PC-3 (cell line): ENCODE results near the gene FUT8. TPM values are rescaled to one million over a fixed set of nuclear protein-coding genes. Genes with fewer than 3 reads are reported as not detected.

Experiments used
- ATAC-seq: fragments of 200-7000 bp; cut with Tn5 transposase; 2 replicates; pipeline ENCODE4 v1.9.1; 2020; ENCODE audit warnings: mild to moderate bottlenecking, moderate library complexity
- BruUV-seq: library from RNA; stranded (reverse); fragments of 400-500 nt; replicated peaks from 2 replicates; lab custom pipeline; 2021; lab: Mats Ljungman, UMichigan
- CTCF ChIA-PET: fragments of 300-600 bp; sonication (Branson Sonifier 250); formaldehyde crosslinking; loops from one replicate; lab custom pipeline; 2022; ENCODE audit warnings: antibody characterized with exemption; lab: Charles Lee
- POLR2A ChIA-PET: fragments of 300-600 bp; sonication (Branson Sonifier 250); formaldehyde crosslinking; loops from one replicate; lab custom pipeline; 2022; ENCODE audit warnings: antibody characterized with exemption; ENCODE audit not compliant: unreplicated experiment; lab: Charles Lee
- DNase-seq: peaks from one replicate; pipeline ENCODE4 v3.0.0-alpha.2; 2015
- H2AFZ ChIP-seq: fragments of 300-600 bp; sonication (generic); 2 replicates; pipeline ENCODE4 v1.6.0; 2016; ENCODE audit warnings: antibody characterized with exemption, low read length
- H3F3A ChIP-seq: fragments of 300-600 bp; sonication (generic); one replicate; pipeline ENCODE4 v1.6.0; 2017; ENCODE audit warnings: antibody characterized with exemption, low read length, control low read depth, mild to moderate bottlenecking; ENCODE audit not compliant: unreplicated experiment
- H3K27ac ChIP-seq: fragments of 300-600 bp; sonication (generic); 2 replicates; pipeline ENCODE4 v1.5.1; 2016; ENCODE audit warnings: mild to moderate bottlenecking, low read length
- H3K27me3 ChIP-seq: fragments of 300-600 bp; sonication (generic); 2 replicates; pipeline ENCODE4 v1.6.1; 2016; ENCODE audit warnings: low read length, mixed read lengths
- H3K36me3 ChIP-seq: fragments of 300-600 bp; sonication (generic); 2 replicates; pipeline ENCODE4 v1.6.1; 2016; ENCODE audit warnings: low read depth, mixed run types, low read length, mixed read lengths
- H3K4me1 ChIP-seq: fragments of 300-600 bp; sonication (generic); 2 replicates; pipeline ENCODE4 v1.5.1; 2016; ENCODE audit warnings: low read length; ENCODE audit not compliant: insufficient read depth
- H3K4me2 ChIP-seq: fragments of 300-600 bp; sonication (generic); 2 replicates; pipeline ENCODE4 v1.6.0; 2016; ENCODE audit warnings: low read length
- H3K4me3 ChIP-seq: fragments of 300-600 bp; sonication (generic); 2 replicates; pipeline ENCODE4 v1.5.1; 2016; ENCODE audit warnings: mild to moderate bottlenecking, low read length, mixed read lengths
- H3K79me2 ChIP-seq: fragments of 300-600 bp; sonication (generic); 2 replicates; pipeline ENCODE4 v1.6.1; 2017; ENCODE audit warnings: low read length, mixed read lengths
- H3K9ac ChIP-seq: fragments of 300-600 bp; sonication (generic); 2 replicates; pipeline ENCODE4 v1.6.0; 2016; ENCODE audit warnings: mild to moderate bottlenecking, low read length
- H3K9me2 ChIP-seq: fragments of 300-600 bp; sonication (generic); replicated peaks from 2 replicates; pipeline ENCODE4 v1.6.1; 2016; ENCODE audit warnings: mixed run types, low read length, mixed read lengths
- H3K9me3 ChIP-seq: fragments of 300-600 bp; sonication (generic); 2 replicates; pipeline ENCODE4 v1.6.1; 2016; ENCODE audit warnings: low read length, mixed read lengths
- H4K20me1 ChIP-seq: fragments of 300-600 bp; sonication (generic); 2 replicates; pipeline ENCODE4 v1.6.1; 2016; ENCODE audit warnings: low read length, mixed read lengths
- CTCF ChIP-seq: fragments of 300-600 bp; sonication (generic); conservative IDR thresholded peaks from 2 replicates; pipeline ENCODE4 v1.5.1; 2017; ENCODE audit warnings: antibody characterized with exemption, low read depth, mild to moderate bottlenecking, low read length
- EZH2 ChIP-seq: fragments of 300-600 bp; sonication (generic); IDR thresholded peaks from one replicate; pipeline ENCODE4 v1.6.1; 2017; ENCODE audit warnings: antibody characterized with exemption, mild to moderate bottlenecking, low read length; ENCODE audit not compliant: unreplicated experiment
- EZH2phosphoT487 ChIP-seq: fragments of 300-600 bp; sonication (generic); IDR thresholded peaks from 2 replicates; pipeline ENCODE4 v1.6.1; 2018; ENCODE audit warnings: mild to moderate bottlenecking, antibody characterized with exemption, low read length, borderline replicate concordance
- intact Hi-C: fragments of 100-400 bp; cut with micrococcal nuclease; formaldehyde crosslinking; loops from 2 replicates; pipeline ENCODE4 v1.9.0; 2023
- total RNA-seq: library from RNA; depleted of rRNA; stranded (reverse); fragments of >200 nt; gene quantifications from 2 replicates; pipeline ENCODE4 v1.2.3, GENCODE V29; 2014

Gene FUT8
- total RNA-seq, 1 experiment from 2014 or later, result 132 TPM

GRCh38 chr14:65387171-65387570 lies 25.4 kb upstream of the FUT8 start:
- ChIA-PET CTCF (no interaction called here), POLR2A (no interaction called here)
- intact Hi-C loops, result no loop called here

GRCh38 chr14:65387628-65388027 lies 24.9 kb upstream of the FUT8 start:
- H3K79me2 ChIP-seq, result no peaks in the 10 kb centered on the region
- H2AFZ ChIP-seq, result no peak overlapping the region
- no peaks in the 10 kb centered on the region for H3K36me3 ChIP-seq
- BruUV-seq, result no TSS peak
- no peak overlapping the region for H3K4me2 ChIP-seq
- no peaks in the 10 kb centered on the region for H4K20me1 ChIP-seq
- no peaks in the 10 kb centered on the region for H3K4me1 ChIP-seq
- no peaks in the 10 kb centered on the region for H3K27me3 ChIP-seq
- CTCF ChIA-PET, result no interaction called here
- DNase-seq, result no peak
- TF ChIP-seq CTCF (no peak), EZH2 (no peak), EZH2phosphoT487 (no peak)
- POLR2A ChIA-PET, result no interaction called here
- intact Hi-C loops, result no loop called here
- no peaks in the 10 kb centered on the region for H3F3A ChIP-seq
- H3K9ac ChIP-seq, result no peak overlapping the region
- H3K27ac ChIP-seq, result no peak overlapping the region
- no peak for ATAC-seq
- no peaks in the 10 kb centered on the region for H3K9me3 ChIP-seq
- H3K4me3 ChIP-seq, result no peak overlapping the region
- H3K9me2 ChIP-seq, result 0 out of 2 replicates have a peak, but pooled peaks cover 4% of the 10 kb centered on the region

More at GRCh38 chr14:65387171-65387570, 25.4 kb upstream of the FUT8 start:
- no peak overlapping the region for H3K4me2 ChIP-seq
- BruUV-seq, result no TSS peak
- no peaks in the 10 kb centered on the region for H3K27me3 ChIP-seq
- no peaks in the 10 kb centered on the region for H3K9me3 ChIP-seq
- no peak overlapping the region for H3K27ac ChIP-seq
- no peak overlapping the region for H3K9ac ChIP-seq
- H3K36me3 ChIP-seq, result no peaks in the 10 kb centered on the region
- DNase-seq (no peak), ATAC-seq (no peak)
- no peaks in the 10 kb centered on the region for H3K4me1 ChIP-seq
- no peaks in the 10 kb centered on the region for H3F3A ChIP-seq
- H3K4me3 ChIP-seq, result no peak overlapping the region
- 0 out of 2 replicates have a peak, but pooled peaks cover 4% of the 10 kb centered on the region for H3K9me2 ChIP-seq
- no peaks in the 10 kb centered on the region for H3K79me2 ChIP-seq
- no peaks in the 10 kb centered on the region for H4K20me1 ChIP-seq
- TF ChIP-seq EZH2phosphoT487 (no peak), EZH2 (no peak), CTCF (no peak)
- H2AFZ ChIP-seq, result no peak overlapping the region

- H3K27me3 ChIP-seq, result no peaks in the 10 kb centered on the region
- no peaks in the 10 kb centered on the region for H3K9me2 ChIP-seq
- TF ChIP-seq EZH2 (no peak), EZH2phosphoT487 (no peak), CTCF (no peak)
- H3K9me3 ChIP-seq, result peaks cover 13% of the 10 kb centered on the region; the same call in 1 of the 2 replicates
- ChIA-PET CTCF (no interaction called here), POLR2A (interaction anchor here (0.9 kb wide), 1 partner anchor 19 kb away, joined by 6 read pairs; no protein-coding TSS in a partner anchor)
- no TSS peak for BruUV-seq
- H3K9ac ChIP-seq, result no peak overlapping the region
- no peaks in the 10 kb centered on the region for H4K20me1 ChIP-seq
- no peak overlapping the region for H3K4me3 ChIP-seq
- H2AFZ ChIP-seq, result no peak overlapping the region
- no peak overlapping the region for H3K4me2 ChIP-seq
- H3K4me1 ChIP-seq, result no peaks in the 10 kb centered on the region
- H3K27ac ChIP-seq, result no peak overlapping the region
- ATAC-seq (no peak), DNase-seq (no peak)
- no peaks in the 10 kb centered on the region for H3F3A ChIP-seq
- no peaks in the 10 kb centered on the region for H3K79me2 ChIP-seq
- H3K36me3 ChIP-seq, result no peaks in the 10 kb centered on the region; the same call in 1 of the 2 replicates
- intact Hi-C loops, result no loop called here
These were observed 20.2 kb upstream of the FUT8 start for GRCh38 chr14:65392296-65392695.
